Adrenal gland (tissue), 5 donors: Measurements from ENCODE around the gene UBE2M.
A peak's percentile ranks its signal among the peaks of the same experiment; 100 is the strongest.

ENCODE experiments used
- CTCF ChIP-seq, 6 experiments: fragments of 450-650 bp in 4 of 6; fragments of 200-600 bp in 2 of 6; sonication (generic) in 1 of 6; IDR thresholded peaks; 1 replicate in 5 of 6; 2 replicates in 1 of 6; pipeline versions ENCODE4 v1.5.1 to v1.8.0; 2016 to 2021; ENCODE audit warnings: antibody characterized with exemption in 6 of 6, mild to moderate bottlenecking in 2 of 6, moderate library complexity in 1 of 6
- POLR2A ChIP-seq, 2 donors: fragments of 450-650 bp; IDR thresholded peaks; one replicate each; pipeline ENCODE4 v1.6.1; 2017; ENCODE audit warnings: antibody characterized with exemption in 2 of 2, mild to moderate bottlenecking in 2 of 2, moderate library complexity in 1 of 2
- donor health status: DM: no; HTN: no; CAD: no.

- TF ChIP-seq CTCF (IDR thresholded peaks at IDR 0.05) = peak in 3 of 6 experiments; percentile 43 to 78 (median 70)
- TF ChIP-seq POLR2A (IDR thresholded peaks at IDR 0.05) = no peak
Observed at GRCh38 chr19:58519087-58519354, 39.4 kb downstream of the UBE2M start.
